HepG2 (cell line): ENCODE measurements around the gene VAC14. TPM values are rescaled to one million over a fixed set of nuclear protein-coding genes. Genes with fewer than 3 reads are reported as not detected.

Experiments
- AHR ChIP-seq: IDR thresholded peaks from 2 replicates; pipeline ENCODE4 v1.6.1; 2018; ENCODE audit warnings: missing genetic modification reagents, missing compliant biosample characterization
- ARID3A ChIP-seq: IDR thresholded peaks from 2 replicates; pipeline ENCODE4 v1.6.1; 2012; ENCODE audit warnings: low read depth, low read length, improper control_type of control experiment
- ETS1 ChIP-seq: sonication (generic); formaldehyde crosslinking; IDR thresholded peaks from 2 replicates; pipeline ENCODE4 v1.4.0; 2020; ENCODE audit warnings: missing genetic modification reagents
- FOXJ3 ChIP-seq: sonication (generic); formaldehyde crosslinking; IDR thresholded peaks from 2 replicates; pipeline ENCODE4 v1.4.0; 2020; ENCODE audit warnings: missing genetic modification reagents, mild to moderate bottlenecking, borderline replicate concordance
- FOXM1 ChIP-seq: sonication (generic); formaldehyde crosslinking; IDR thresholded peaks from 2 replicates; pipeline ENCODE4 v1.5.0; 2020; ENCODE audit warnings: missing genetic modification reagents
- FOXP1 ChIP-seq, 2 experiments: fragments of 450-650 bp in 1 of 2; IDR thresholded peaks; 2 replicates each; pipeline ENCODE4 v1.6.1; 2017 to 2018; ENCODE audit warnings: antibody characterized with exemption in 1 of 2
- HNF1B ChIP-seq: sonication (generic); formaldehyde crosslinking; IDR thresholded peaks from 2 replicates; pipeline ENCODE4 v1.5.1; 2020; ENCODE audit warnings: mild to moderate bottlenecking, moderate library complexity, missing genetic modification reagents
- ISX ChIP-seq: sonication (generic); formaldehyde crosslinking; conservative IDR thresholded peaks from 2 replicates; pipeline ENCODE4 v1.5.0; 2020; ENCODE audit warnings: missing genetic modification reagents
- LRRFIP1 ChIP-seq: sonication (generic); formaldehyde crosslinking; conservative IDR thresholded peaks from 2 replicates; pipeline ENCODE4 v1.4.0; 2020; ENCODE audit warnings: missing genetic modification reagents
- PLSCR1 ChIP-seq: sonication (generic); formaldehyde crosslinking; IDR thresholded peaks from 2 replicates; pipeline ENCODE4 v1.5.0; 2020; ENCODE audit warnings: missing genetic modification reagents, mild to moderate bottlenecking, borderline replicate concordance
- RAD21 ChIP-seq: fragments of 450-650 bp; formaldehyde crosslinking; IDR thresholded peaks from 2 replicates; pipeline ENCODE4 v1.5.0; 2020; ENCODE audit warnings: mild to moderate bottlenecking
- RBM39 ChIP-seq: fragments of 200-400 bp; formaldehyde crosslinking; IDR thresholded peaks from one replicate; pipeline ENCODE4 v1.6.1; 2018; ENCODE audit warnings: antibody characterized with exemption, mild to moderate bottlenecking, low read depth, low read length; ENCODE audit not compliant: poor library complexity, severe bottlenecking
- SMAD3 ChIP-seq: sonication (generic); formaldehyde crosslinking; IDR thresholded peaks from 2 replicates; pipeline ENCODE4 v1.4.0; 2020; ENCODE audit warnings: missing genetic modification reagents
- SP4 ChIP-seq: sonication (generic); formaldehyde crosslinking; IDR thresholded peaks from 2 replicates; pipeline ENCODE4 v1.8.1; 2023; ENCODE audit warnings: mild to moderate bottlenecking, missing genetic modification reagents
- SRSF9 ChIP-seq: fragments of 200-400 bp; formaldehyde crosslinking; IDR thresholded peaks from 2 replicates; pipeline ENCODE4 v1.6.1; 2018; ENCODE audit warnings: borderline replicate concordance, mild to moderate bottlenecking, low read depth, low read length; ENCODE audit not compliant: insufficient read depth, poor library complexity, severe bottlenecking
- ZNF17 ChIP-seq: sonication (generic); formaldehyde crosslinking; IDR thresholded peaks from 2 replicates; pipeline ENCODE4 v1.5.0; 2020; ENCODE audit warnings: mild to moderate bottlenecking, missing genetic modification reagents
- ZNF207 ChIP-seq: fragments of 450-650 bp; IDR thresholded peaks from 2 replicates; pipeline ENCODE4 v1.6.1; 2016; ENCODE audit warnings: antibody characterized with exemption, borderline replicate concordance
- ZNF468 ChIP-seq: sonication (generic); formaldehyde crosslinking; IDR thresholded peaks from 2 replicates; pipeline ENCODE4 v1.8.0; 2022; ENCODE audit warnings: mild to moderate bottlenecking, moderate library complexity, missing genetic modification reagents
- ZNF530 ChIP-seq: sonication (generic); formaldehyde crosslinking; IDR thresholded peaks from 2 replicates; pipeline ENCODE4 v1.5.0; 2020; ENCODE audit warnings: low read depth, mild to moderate bottlenecking, missing genetic modification reagents
- ZNF761 ChIP-seq: sonication (generic); formaldehyde crosslinking; conservative IDR thresholded peaks from 2 replicates; pipeline ENCODE4 v1.4.0; 2020; ENCODE audit warnings: mild to moderate bottlenecking, missing genetic modification reagents
- polyA plus RNA-seq, 8 experiments: library from polyadenylated mRNA; depleted of rRNA in 3 of 8; stranded (reverse) in 7 of 8; unstranded in 1 of 8; fragments of >200 nt; fragmentation: Illumina TruSeq in 4 of 8; extraction: Trizol in 4 of 8; gene quantifications; 2 replicates each; pipeline versions ENCODE4 v1.2.1 to v1.2.3, GENCODE V29; 2011 to 2016; ENCODE audit warnings: low read depth in 4 of 8, missing spikeins in 1 of 8, mixed read lengths in 1 of 8; ENCODE audit not compliant: insufficient read depth in 1 of 8
- total RNA-seq, 5 experiments: library from RNA; depleted of rRNA; stranded (reverse); fragments of >200 nt; fragmentation: Illumina TruSeq; extraction: Trizol; gene quantifications; 2 replicates each; pipeline ENCODE4 v1.2.3, GENCODE V29; 2016; ENCODE audit warnings: low read depth in 1 of 5

The VAC14 gene
- total and polyA plus RNA-seq, 2 of the 13 experiments (the other 11 are each of a cell fraction or from before 2014, with no cell fraction given): 23.5 to 24.6 TPM

GRCh38 chr16:70681382-70682238 is 119.3 kb downstream of the VAC14 start (continued):
- TF ChIP-seq ZNF761 (0 out of 2 replicates have a peak, but pooled peaks have one; percentile 34), RAD21 (CRISPR knock-in tag) (no peak; the same call in none of the 2 replicates), FOXJ3 (CRISPR knock-in tag) (peak; percentile 38), ISX (CRISPR knock-in tag) (no peak), ZNF207 (no peak), ARID3A (no peak), SRSF9 (no peak), SP4 (CRISPR knock-in tag) (0 out of 2 replicates have a peak, but pooled peaks have one; percentile 43), FOXM1 (CRISPR knock-in tag) (no peak), FOXP1 (IDR thresholded peaks at IDR 0.05) (no peak), FOXP1 (CRISPR knock-in tag; IDR thresholded peaks at IDR 0.05) (no peak), ZNF17 (CRISPR knock-in tag) (no peak), LRRFIP1 (CRISPR knock-in tag) (no peak), RBM39 (peak; percentile 82), ZNF468 (CRISPR knock-in tag) (no peak), AHR (CRISPR knock-in tag) (0 out of 2 replicates have a peak, but pooled peaks have one; percentile 48), HNF1B (CRISPR knock-in tag) (peak; percentile 78), ZNF530 (CRISPR knock-in tag) (no peak), SMAD3 (CRISPR knock-in tag) (no peak), ETS1 (no peak), PLSCR1 (CRISPR knock-in tag) (no peak)
